H9 (cell line): ENCODE measurements around the gene KRTAP20-2. TPM values are rescaled to one million over a fixed set of nuclear protein-coding genes. Genes with fewer than 3 reads are reported as not detected.
A peak's percentile ranks its signal among the peaks of the same experiment; 100 is the strongest.

ENCODE experiments used
- DNase-seq: peaks from one replicate; pipeline ENCODE4 v3.0.0-alpha.2; 2017
- H2AFZ ChIP-seq: one replicate; pipeline ENCODE4 v1.6.1; 2013; ENCODE audit warnings: mild to moderate bottlenecking, low read length, control low read depth, moderate library complexity
- H2AK5ac ChIP-seq: 2 replicates; pipeline ENCODE4 v1.6.1; 2013; ENCODE audit warnings: low read length, control low read depth, mixed read lengths; ENCODE audit not compliant: insufficient read length
- H2BK120ac ChIP-seq: one replicate; pipeline ENCODE4 v1.6.1; 2013; ENCODE audit warnings: low read depth, mild to moderate bottlenecking, low read length, control low read depth, inconsistent platforms; ENCODE audit not compliant: poor library complexity, severe bottlenecking
- H2BK12ac ChIP-seq: 2 replicates; pipeline ENCODE4 v1.6.1; 2013; ENCODE audit warnings: low read length, control low read depth, mixed read lengths, low read depth; ENCODE audit not compliant: insufficient read length
- H2BK15ac ChIP-seq: 2 replicates; pipeline ENCODE4 v1.6.1; 2013; ENCODE audit warnings: low read depth, low read length, control low read depth
- H2BK20ac ChIP-seq: one replicate; pipeline ENCODE4 v1.6.1; 2013; ENCODE audit warnings: low read depth, mild to moderate bottlenecking, low read length, control low read depth, inconsistent platforms; ENCODE audit not compliant: poor library complexity, severe bottlenecking
- H2BK5ac ChIP-seq: 2 replicates; pipeline ENCODE4 v1.6.1; 2013; ENCODE audit warnings: low read length, control low read depth, mixed read lengths; ENCODE audit not compliant: insufficient read length
- H3K14ac ChIP-seq: 2 replicates; pipeline ENCODE4 v1.6.1; 2013; ENCODE audit warnings: low read length, control low read depth; ENCODE audit not compliant: insufficient read depth
- H3K18ac ChIP-seq: 2 replicates; pipeline ENCODE4 v1.6.1; 2013; ENCODE audit warnings: low read depth, mild to moderate bottlenecking, mixed read lengths, low read length, control low read depth; ENCODE audit not compliant: insufficient read length
- H3K23ac ChIP-seq: 2 replicates; pipeline ENCODE4 v1.6.1; 2013; ENCODE audit warnings: low read length, control low read depth, mixed read lengths, low read depth; ENCODE audit not compliant: insufficient read length
- H3K23me2 ChIP-seq: 2 replicates; pipeline ENCODE4 v1.6.1; 2013; ENCODE audit warnings: low read depth, mild to moderate bottlenecking, mixed read lengths, low read length, control low read depth; ENCODE audit not compliant: insufficient read length, poor library complexity, severe bottlenecking
- H3K27ac ChIP-seq: 2 replicates; pipeline ENCODE4 v1.5.1; 2013; ENCODE audit warnings: low read length, control low read depth, mixed read lengths, low read depth; ENCODE audit not compliant: insufficient read length
- H3K27me3 ChIP-seq: 2 replicates; pipeline ENCODE4 v1.6.1; 2013; ENCODE audit warnings: low read length, control low read depth, inconsistent platforms; ENCODE audit not compliant: insufficient read depth
- H3K4ac ChIP-seq: 2 replicates; pipeline ENCODE4 v1.6.1; 2013; ENCODE audit warnings: low read depth, mild to moderate bottlenecking, control low read depth, inconsistent platforms, low read length, moderate library complexity
- H3K4me1 ChIP-seq: 2 replicates; pipeline ENCODE4 v1.6.1; 2013; ENCODE audit warnings: low read length, control low read depth, inconsistent platforms; ENCODE audit not compliant: insufficient read depth
- H3K4me2 ChIP-seq: 2 replicates; pipeline ENCODE4 v1.6.1; 2013; ENCODE audit warnings: low read length, control low read depth, mixed read lengths; ENCODE audit not compliant: insufficient read length, insufficient read depth
- H3K56ac ChIP-seq: 2 replicates; pipeline ENCODE4 v1.6.1; 2013; ENCODE audit warnings: low read depth, mild to moderate bottlenecking, mixed read lengths, low read length, control low read depth; ENCODE audit not compliant: insufficient read length
- H3K79me1 ChIP-seq: 2 replicates; pipeline ENCODE4 v1.6.1; 2013; ENCODE audit warnings: low read depth, mild to moderate bottlenecking, moderate library complexity, low read length, control low read depth, inconsistent platforms; ENCODE audit not compliant: insufficient read depth, poor library complexity, severe bottlenecking
- H3K79me2 ChIP-seq: 2 replicates; pipeline ENCODE4 v1.6.1; 2013; ENCODE audit warnings: low read length, control low read depth, inconsistent platforms; ENCODE audit not compliant: insufficient read depth
- H3K9ac ChIP-seq: 2 replicates; pipeline ENCODE4 v1.6.1; 2013; ENCODE audit warnings: low read length, control low read depth, mixed read lengths; ENCODE audit not compliant: insufficient read length; ENCODE audit errors: extremely low read depth
- H3K9me3 ChIP-seq: one replicate; pipeline ENCODE4 v1.6.1; 2013; ENCODE audit warnings: low read depth, low read length, inconsistent platforms; ENCODE audit not compliant: control insufficient read depth
- H3T11ph ChIP-seq: one replicate; pipeline ENCODE4 v1.6.1; 2013; ENCODE audit warnings: mild to moderate bottlenecking, low read length, control low read depth, inconsistent platforms
- H4K20me1 ChIP-seq: one replicate; pipeline ENCODE4 v1.6.1; 2013; ENCODE audit not compliant: control insufficient read depth, insufficient read length, insufficient read depth
- H4K5ac ChIP-seq: 2 replicates; pipeline ENCODE4 v1.6.1; 2013; ENCODE audit warnings: low read depth, mild to moderate bottlenecking, mixed read lengths, low read length, control low read depth; ENCODE audit not compliant: insufficient read length
- H4K8ac ChIP-seq: replicated peaks from 2 replicates; pipeline ENCODE4 v1.6.1; 2013; ENCODE audit warnings: low read length, control low read depth, mixed read lengths, low read depth; ENCODE audit not compliant: insufficient read length
- H4K91ac ChIP-seq: 2 replicates; pipeline ENCODE4 v1.6.1; 2013; ENCODE audit warnings: low read depth, mild to moderate bottlenecking, moderate library complexity, mixed read lengths, low read length, control low read depth; ENCODE audit not compliant: insufficient read length
- H3K27ac Mint-ChIP-seq, 3 experiments: 2 replicates in 2 of 3; 3 replicates in 1 of 3; pipeline ENCODE4 v1.8.0; 2020 to 2021; ENCODE audit warnings: mixed read lengths in 3 of 3, mild to moderate bottlenecking in 1 of 3, moderate library complexity in 1 of 3
- H3K27me3 Mint-ChIP-seq: 2 replicates; pipeline ENCODE4 v1.8.0; 2021; ENCODE audit warnings: low read depth, mild to moderate bottlenecking, moderate library complexity, mixed read lengths
- H3K36me3 Mint-ChIP-seq, 3 experiments: 2 replicates in 2 of 3; 3 replicates in 1 of 3; pipeline ENCODE4 v1.8.0; 2020 to 2021; ENCODE audit warnings: low read depth in 3 of 3, mixed read lengths in 3 of 3; ENCODE audit not compliant: insufficient read depth in 1 of 3
- H3K4me1 Mint-ChIP-seq, 2 experiments: 2 replicates each; pipeline ENCODE4 v1.8.0; 2020; ENCODE audit warnings: mixed read lengths in 2 of 2
- H3K4me3 Mint-ChIP-seq, 2 experiments: 2 replicates in 1 of 2; 3 replicates in 1 of 2; pipeline ENCODE4 v1.8.0; 2020 to 2021; ENCODE audit warnings: mild to moderate bottlenecking in 2 of 2, mixed read lengths in 2 of 2, moderate library complexity in 1 of 2
- H3K9me3 Mint-ChIP-seq, 2 experiments: 2 replicates in 1 of 2; 3 replicates in 1 of 2; pipeline ENCODE4 v1.8.0; 2020; ENCODE audit warnings: mild to moderate bottlenecking in 2 of 2, mixed read lengths in 2 of 2, moderate library complexity in 1 of 2
- WGBS: extraction: QIAGEN DNeasy Blood & Tissue Kit; methylation state at CpG from one replicate; pipeline ENCODE4 v1.1.7; 2013; ENCODE audit warnings: missing lambda C conversion rate, low lambda C conversion rate, mixed read lengths; ENCODE audit not compliant: insufficient read length; ENCODE audit errors: extremely low coverage; 5-methylcytosine and 5-hydroxymethylcytosine counted together
- total RNA-seq: library from RNA; stranded (reverse); gene quantifications from 2 replicates; pipeline ENCODE4 v1.2.1, GENCODE V29; 2021
- TF ChIP-seq, protein P1 (sequence below): fragments of 200-600 bp; sonication (generic); conservative IDR thresholded peaks from 3 replicates; pipeline ENCODE4 v1.8.0; 2021; ENCODE audit warnings: antibody characterized with exemption, mild to moderate bottlenecking

KRTAP20-2 gene
- total RNA-seq, 1 experiment from 2014 or later, result not detected

DNA sequence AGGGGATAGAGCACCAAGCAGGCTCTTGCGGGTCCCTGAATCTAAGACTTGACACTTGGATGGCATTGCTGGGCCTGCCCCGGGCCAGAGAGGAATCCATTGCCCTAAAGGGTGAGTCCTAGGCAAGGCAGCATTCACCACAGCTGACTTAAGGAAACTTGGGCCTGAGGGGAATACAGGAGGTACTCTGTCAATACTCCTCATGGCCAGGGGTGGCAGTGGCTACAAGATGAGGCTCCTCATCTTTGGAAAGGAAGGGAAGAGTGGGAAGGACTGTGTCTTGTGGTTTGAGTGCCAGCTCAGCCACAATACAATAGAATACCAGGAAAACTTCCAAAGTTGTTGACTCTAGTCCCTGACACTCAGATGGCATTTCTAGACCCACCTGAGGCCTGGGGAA is 29.0 kb upstream of the KRTAP20-2 start:
- Histone ChIP-seq H3K79me2 (no peaks in the 10 kb centered on the region), H2BK20ac (no peak overlapping the region), H2BK5ac (no peak overlapping the region), H3K27me3 (no peaks in the 10 kb centered on the region), H3K9me3 (no peaks in the 10 kb centered on the region), H3K56ac (no peak overlapping the region), H3K23ac (no peak overlapping the region), H4K20me1 (no peaks in the 10 kb centered on the region), H3K9ac (no peak overlapping the region), H4K91ac (no peak overlapping the region), H3K14ac (no peak overlapping the region), H3T11ph (no peak overlapping the region), H4K5ac (no peak overlapping the region), H3K79me1 (no peaks in the 10 kb centered on the region), H3K23me2 (no peaks in the 10 kb centered on the region), H2BK15ac (no peak overlapping the region), H3K4me2 (no peak overlapping the region), H2AK5ac (no peak overlapping the region), H3K27ac (no peak overlapping the region), H3K18ac (no peak overlapping the region), H2AFZ (no peak overlapping the region), H2BK12ac (no peak overlapping the region), H2BK120ac (no peak overlapping the region), H3K4me1 (no peaks in the 10 kb centered on the region), H3K4ac (no peak overlapping the region), H4K8ac (no peak overlapping the region)
- Mint-ChIP-seq H3K27me3 (peaks cover 5% of the 10 kb centered on the region), H3K36me3 (peaks cover 0 to 27% (median 3%) of the 10 kb centered on the region in 3 experiments; a peak in 4 of 7 replicates), H3K27ac (no peak overlapping the region), H3K9me3 (peaks cover 2 to 39% of the 10 kb centered on the region in 2 experiments; a peak in 4 of 5 replicates), H3K4me1 (no peaks in the 10 kb centered on the region), H3K4me3 (no peak overlapping the region)
- TF ChIP-seq, protein P1, sequence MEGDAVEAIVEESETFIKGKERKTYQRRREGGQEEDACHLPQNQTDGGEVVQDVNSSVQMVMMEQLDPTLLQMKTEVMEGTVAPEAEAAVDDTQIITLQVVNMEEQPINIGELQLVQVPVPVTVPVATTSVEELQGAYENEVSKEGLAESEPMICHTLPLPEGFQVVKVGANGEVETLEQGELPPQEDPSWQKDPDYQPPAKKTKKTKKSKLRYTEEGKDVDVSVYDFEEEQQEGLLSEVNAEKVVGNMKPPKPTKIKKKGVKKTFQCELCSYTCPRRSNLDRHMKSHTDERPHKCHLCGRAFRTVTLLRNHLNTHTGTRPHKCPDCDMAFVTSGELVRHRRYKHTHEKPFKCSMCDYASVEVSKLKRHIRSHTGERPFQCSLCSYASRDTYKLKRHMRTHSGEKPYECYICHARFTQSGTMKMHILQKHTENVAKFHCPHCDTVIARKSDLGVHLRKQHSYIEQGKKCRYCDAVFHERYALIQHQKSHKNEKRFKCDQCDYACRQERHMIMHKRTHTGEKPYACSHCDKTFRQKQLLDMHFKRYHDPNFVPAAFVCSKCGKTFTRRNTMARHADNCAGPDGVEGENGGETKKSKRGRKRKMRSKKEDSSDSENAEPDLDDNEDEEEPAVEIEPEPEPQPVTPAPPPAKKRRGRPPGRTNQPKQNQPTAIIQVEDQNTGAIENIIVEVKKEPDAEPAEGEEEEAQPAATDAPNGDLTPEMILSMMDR, result no peak
- DNase-seq, result peak; percentile 56
- WGBS, result no CpG with 5 or more reads among the region's 2 CpGs
